WTC11 (cell line): Measurements from ENCODE around the gene WNT11. TPM values are rescaled to one million over a fixed set of nuclear protein-coding genes. Genes with fewer than 3 reads are reported as not detected.
A peak's percentile ranks its signal among the peaks of the same experiment; 100 is the strongest.

Source experiments
- ATAC-seq: fragments of 200-7000 bp; cut with Tn5 transposase; 2 replicates; pipeline ENCODE4 v1.10.0; 2021; ENCODE audit warnings: mild to moderate bottlenecking, moderate library complexity
- CTCF ChIA-PET: fragments of 300-600 bp; sonication (Branson Sonifier 250); formaldehyde crosslinking; loops from one replicate; lab custom pipeline; 2021; ENCODE audit warnings: antibody characterized with exemption; lab: Charles Lee
- POLR2A ChIA-PET: fragments of 350-600 bp; sonication (Branson Sonifier 250); formaldehyde crosslinking; loops from one replicate; lab custom pipeline; 2021; ENCODE audit warnings: antibody characterized with exemption; lab: Charles Lee
- DNase-seq: peaks from one replicate; pipeline ENCODE4 v3.0.0; 2021; ENCODE audit warnings: low spot score
- H3K27ac Mint-ChIP-seq: 2 replicates; pipeline ENCODE4 v1.8.0; 2021; ENCODE audit warnings: mixed read lengths
- H3K27me3 Mint-ChIP-seq: 2 replicates; pipeline ENCODE4 v1.8.0; 2021; ENCODE audit warnings: low read depth, mild to moderate bottlenecking, moderate library complexity, mixed read lengths
- H3K36me3 Mint-ChIP-seq: 2 replicates; pipeline ENCODE4 v1.8.0; 2021; ENCODE audit warnings: mixed read lengths
- H3K4me1 Mint-ChIP-seq: 2 replicates; pipeline ENCODE4 v1.8.0; 2022; ENCODE audit warnings: mixed read lengths
- H3K4me3 Mint-ChIP-seq: 2 replicates; pipeline ENCODE4 v1.8.0; 2021; ENCODE audit warnings: mild to moderate bottlenecking, moderate library complexity, mixed read lengths
- H3K9me3 Mint-ChIP-seq: 2 replicates; pipeline ENCODE4 v1.8.0; 2021; ENCODE audit warnings: mixed read lengths
- FOXP1 ChIP-seq: sonication (generic); formaldehyde crosslinking; IDR thresholded peaks from 2 replicates; pipeline ENCODE4 v1.8.0; 2022; ENCODE audit warnings: missing genetic modification reagents, mild to moderate bottlenecking, moderate library complexity, borderline replicate concordance
- IRF1 ChIP-seq: sonication (generic); formaldehyde crosslinking; IDR thresholded peaks from 2 replicates; pipeline ENCODE4 v1.8.0; 2023; ENCODE audit warnings: missing genetic modification reagents
- SP1 ChIP-seq: sonication (generic); formaldehyde crosslinking; conservative IDR thresholded peaks from 2 replicates; pipeline ENCODE4 v1.8.1; 2022; ENCODE audit warnings: missing genetic modification reagents
- STAT6 ChIP-seq: sonication (generic); formaldehyde crosslinking; conservative IDR thresholded peaks from 2 replicates; pipeline ENCODE4 v1.8.1; 2023; ENCODE audit warnings: mild to moderate bottlenecking, low read depth, missing genetic modification reagents, moderate library complexity
- ZNF121 ChIP-seq: sonication (generic); formaldehyde crosslinking; IDR thresholded peaks from 2 replicates; pipeline ENCODE4 v1.8.0; 2023; ENCODE audit warnings: missing genetic modification reagents
- ZNF317 ChIP-seq: sonication (generic); formaldehyde crosslinking; IDR thresholded peaks from 2 replicates; pipeline ENCODE4 v1.8.1; 2023; ENCODE audit warnings: low read depth, mild to moderate bottlenecking, moderate library complexity, missing genetic modification reagents, borderline replicate concordance
- total RNA-seq: library from RNA; stranded (reverse); gene quantifications from 3 replicates; pipeline ENCODE4 v1.2.3, GENCODE V29; 2021
- TF ChIP-seq, protein P1 (sequence below): sonication (generic); formaldehyde crosslinking; IDR thresholded peaks from 2 replicates; pipeline ENCODE4 v1.8.1; 2023; ENCODE audit warnings: mild to moderate bottlenecking, moderate library complexity, missing genetic modification reagents
- TF ChIP-seq, protein P2 (sequence below): sonication (generic); formaldehyde crosslinking; IDR thresholded peaks from 2 replicates; pipeline ENCODE4 v1.8.1; 2022; ENCODE audit warnings: mild to moderate bottlenecking, moderate library complexity, missing genetic modification reagents
- TF ChIP-seq, protein P3 (sequence below): sonication (generic); formaldehyde crosslinking; IDR thresholded peaks from 2 replicates; pipeline ENCODE4 v1.8.1; 2023; ENCODE audit warnings: mild to moderate bottlenecking, missing genetic modification reagents, moderate library complexity
- TF ChIP-seq, protein P4 (sequence below): sonication (generic); formaldehyde crosslinking; IDR thresholded peaks from 2 replicates; pipeline ENCODE4 v1.8.1; 2023; ENCODE audit warnings: mild to moderate bottlenecking, missing genetic modification reagents, borderline replicate concordance

The WNT11 gene
- total RNA-seq, 1 experiment from 2014 or later, result 0.79 TPM

GRCh38 chr11:76210931-76211851 lies 4.9 kb upstream of the WNT11 start:
- H3K9me3 Mint-ChIP-seq, result no peaks in the 10 kb centered on the region
- POLR2A ChIA-PET, result interaction anchor here (0.5 kb wide), 1 partner anchor 116 kb away, joined by 3 read pairs; no protein-coding TSS in a partner anchor
- DNase-seq, result no peak

More at GRCh38 chr11:76210931-76211851, 4.9 kb upstream of the WNT11 start:
- no peak for ATAC-seq
- CTCF ChIA-PET, result interaction anchor here (1.3 to 9.5 kb wide), 7 partner anchors 18 to 110 kb away, joined by 3 to 219 read pairs (median 62); no protein-coding TSS in a partner anchor
- Mint-ChIP-seq H3K4me1 (peaks cover 16% of the 10 kb centered on the region), H3K27ac (no peak overlapping the region), H3K4me3 (peak overlapping the region; percentile 74), H3K36me3 (no peaks in the 10 kb centered on the region), H3K27me3 (peaks cover 86% of the 10 kb centered on the region)
- TF ChIP-seq, protein P1, sequence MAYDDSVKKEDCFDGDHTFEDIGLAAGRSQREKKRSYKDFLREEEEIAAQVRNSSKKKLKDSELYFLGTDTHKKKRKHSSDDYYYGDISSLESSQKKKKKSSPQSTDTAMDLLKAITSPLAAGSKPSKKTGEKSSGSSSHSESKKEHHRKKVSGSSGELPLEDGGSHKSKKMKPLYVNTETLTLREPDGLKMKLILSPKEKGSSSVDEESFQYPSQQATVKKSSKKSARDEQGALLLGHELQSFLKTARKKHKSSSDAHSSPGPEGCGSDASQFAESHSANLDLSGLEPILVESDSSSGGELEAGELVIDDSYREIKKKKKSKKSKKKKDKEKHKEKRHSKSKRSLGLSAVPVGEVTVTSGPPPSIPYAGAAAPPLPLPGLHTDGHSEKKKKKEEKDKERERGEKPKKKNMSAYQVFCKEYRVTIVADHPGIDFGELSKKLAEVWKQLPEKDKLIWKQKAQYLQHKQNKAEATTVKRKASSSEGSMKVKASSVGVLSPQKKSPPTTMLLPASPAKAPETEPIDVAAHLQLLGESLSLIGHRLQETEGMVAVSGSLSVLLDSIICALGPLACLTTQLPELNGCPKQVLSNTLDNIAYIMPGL (CRISPR knock-in tag), result no peak
- TF ChIP-seq, protein P2, sequence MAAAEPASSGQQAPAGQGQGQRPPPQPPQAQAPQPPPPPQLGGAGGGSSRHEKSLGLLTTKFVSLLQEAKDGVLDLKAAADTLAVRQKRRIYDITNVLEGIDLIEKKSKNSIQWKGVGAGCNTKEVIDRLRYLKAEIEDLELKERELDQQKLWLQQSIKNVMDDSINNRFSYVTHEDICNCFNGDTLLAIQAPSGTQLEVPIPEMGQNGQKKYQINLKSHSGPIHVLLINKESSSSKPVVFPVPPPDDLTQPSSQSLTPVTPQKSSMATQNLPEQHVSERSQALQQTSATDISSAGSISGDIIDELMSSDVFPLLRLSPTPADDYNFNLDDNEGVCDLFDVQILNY (CRISPR knock-in tag), result no peak
- TF ChIP-seq STAT6 (CRISPR knock-in tag) (no peak), SP1 (CRISPR knock-in tag) (no peak), IRF1 (CRISPR knock-in tag) (no peak), ZNF121 (CRISPR knock-in tag) (no peak), ZNF317 (CRISPR knock-in tag) (no peak), FOXP1 (CRISPR knock-in tag) (no peak)
- TF ChIP-seq, protein P3, sequence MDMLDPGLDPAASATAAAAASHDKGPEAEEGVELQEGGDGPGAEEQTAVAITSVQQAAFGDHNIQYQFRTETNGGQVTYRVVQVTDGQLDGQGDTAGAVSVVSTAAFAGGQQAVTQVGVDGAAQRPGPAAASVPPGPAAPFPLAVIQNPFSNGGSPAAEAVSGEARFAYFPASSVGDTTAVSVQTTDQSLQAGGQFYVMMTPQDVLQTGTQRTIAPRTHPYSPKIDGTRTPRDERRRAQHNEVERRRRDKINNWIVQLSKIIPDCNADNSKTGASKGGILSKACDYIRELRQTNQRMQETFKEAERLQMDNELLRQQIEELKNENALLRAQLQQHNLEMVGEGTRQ, result no peak
- TF ChIP-seq, protein P4, sequence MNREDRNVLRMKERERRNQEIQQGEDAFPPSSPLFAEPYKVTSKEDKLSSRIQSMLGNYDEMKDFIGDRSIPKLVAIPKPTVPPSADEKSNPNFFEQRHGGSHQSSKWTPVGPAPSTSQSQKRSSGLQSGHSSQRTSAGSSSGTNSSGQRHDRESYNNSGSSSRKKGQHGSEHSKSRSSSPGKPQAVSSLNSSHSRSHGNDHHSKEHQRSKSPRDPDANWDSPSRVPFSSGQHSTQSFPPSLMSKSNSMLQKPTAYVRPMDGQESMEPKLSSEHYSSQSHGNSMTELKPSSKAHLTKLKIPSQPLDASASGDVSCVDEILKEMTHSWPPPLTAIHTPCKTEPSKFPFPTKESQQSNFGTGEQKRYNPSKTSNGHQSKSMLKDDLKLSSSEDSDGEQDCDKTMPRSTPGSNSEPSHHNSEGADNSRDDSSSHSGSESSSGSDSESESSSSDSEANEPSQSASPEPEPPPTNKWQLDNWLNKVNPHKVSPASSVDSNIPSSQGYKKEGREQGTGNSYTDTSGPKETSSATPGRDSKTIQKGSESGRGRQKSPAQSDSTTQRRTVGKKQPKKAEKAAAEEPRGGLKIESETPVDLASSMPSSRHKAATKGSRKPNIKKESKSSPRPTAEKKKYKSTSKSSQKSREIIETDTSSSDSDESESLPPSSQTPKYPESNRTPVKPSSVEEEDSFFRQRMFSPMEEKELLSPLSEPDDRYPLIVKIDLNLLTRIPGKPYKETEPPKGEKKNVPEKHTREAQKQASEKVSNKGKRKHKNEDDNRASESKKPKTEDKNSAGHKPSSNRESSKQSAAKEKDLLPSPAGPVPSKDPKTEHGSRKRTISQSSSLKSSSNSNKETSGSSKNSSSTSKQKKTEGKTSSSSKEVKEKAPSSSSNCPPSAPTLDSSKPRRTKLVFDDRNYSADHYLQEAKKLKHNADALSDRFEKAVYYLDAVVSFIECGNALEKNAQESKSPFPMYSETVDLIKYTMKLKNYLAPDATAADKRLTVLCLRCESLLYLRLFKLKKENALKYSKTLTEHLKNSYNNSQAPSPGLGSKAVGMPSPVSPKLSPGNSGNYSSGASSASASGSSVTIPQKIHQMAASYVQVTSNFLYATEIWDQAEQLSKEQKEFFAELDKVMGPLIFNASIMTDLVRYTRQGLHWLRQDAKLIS, result no peak
